Stimulated activated CD8-positive, alpha-beta memory T cell treated with anti-CD3 and anti-CD28 coated beads, Interleukin-12 subunit alpha, Interleukin-12 subunit beta, amount 100 ng/mL, for 4 hours (primary cell): ENCODE measurements around the gene FRG2C.
"Not testable (repeated sequence)": the region's sequence is repeated elsewhere in the genome, so short reads cannot be mapped to it uniquely, and the experiment has no call there.

ENCODE experiments used
- DNase-seq: peaks from one replicate; pipeline ENCODE4 v3.0.0-alpha.2; 2020; ENCODE audit warnings: low read depth

The FRG2C gene

DNA sequence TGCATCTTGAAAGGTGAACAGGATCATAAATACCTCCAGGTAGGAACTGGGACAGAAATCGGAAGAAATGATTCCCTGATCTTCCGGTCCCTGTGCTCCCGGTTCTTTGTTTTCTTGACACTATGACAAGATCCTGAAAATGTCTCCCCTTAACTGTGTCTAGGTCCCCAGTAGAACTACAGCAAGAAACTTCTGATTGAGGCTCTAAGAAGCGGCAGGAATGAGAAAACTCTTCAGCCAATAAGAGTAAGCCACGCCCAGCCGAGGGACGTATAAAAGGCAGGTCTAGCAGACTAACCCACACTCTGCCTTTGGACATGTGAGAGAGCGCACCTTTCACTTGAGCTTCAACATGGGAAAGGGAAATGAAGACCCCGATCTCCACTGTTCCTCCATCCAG, at the start of gene FRG2C:
FRG2C (plus strand) TSS at position 301 of the 400 bp plus-strand sequence; CDS start at position 353, 52 bp downstream.
- not testable (repeated sequence) for DNase-seq

DNA sequence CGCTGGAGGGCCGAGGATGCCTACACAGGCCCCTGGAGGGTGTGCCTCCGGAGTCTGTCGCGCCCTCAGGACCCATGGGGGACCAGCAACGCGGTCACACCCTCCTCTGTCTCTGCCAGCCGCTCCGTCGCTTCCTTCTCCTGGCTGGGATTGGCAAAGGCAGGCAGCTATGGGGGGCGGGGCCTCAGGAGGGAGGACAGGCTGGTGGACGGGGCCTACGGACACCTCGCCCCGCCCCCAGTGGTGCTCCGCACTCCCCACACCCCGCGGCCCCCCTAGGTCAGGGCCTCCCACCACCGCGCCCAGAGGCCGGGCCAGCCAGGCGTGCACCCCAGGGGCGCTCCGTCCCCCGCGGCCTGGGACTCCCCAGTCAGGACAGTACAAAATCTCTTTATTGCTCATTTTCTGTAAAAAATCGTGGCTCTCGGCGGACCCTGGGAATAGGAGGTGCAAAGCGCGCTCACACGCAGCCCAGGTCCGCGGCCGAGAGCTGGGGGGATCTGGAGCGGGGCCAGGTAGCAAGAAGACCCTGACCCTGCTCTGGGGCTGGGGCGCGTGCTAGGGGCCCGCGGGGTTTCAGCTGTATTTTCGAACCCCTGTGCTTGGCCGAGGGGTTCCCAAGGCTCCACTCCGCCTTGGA, 45.3 kb upstream of the FRG2C start:
- not testable (repeated sequence) for DNase-seq

GRCh38 chr3:75619481-75620031, 44.6 kb upstream of the FRG2C start:
- not testable (repeated sequence) for DNase-seq

- DNase-seq, result not testable (repeated sequence)
These were observed 42.4 kb upstream of the FRG2C start for GRCh38 chr3:75621772-75622171.

- DNase-seq, result not testable (repeated sequence)
These were observed 40.5 kb upstream of the FRG2C start for GRCh38 chr3:75623656-75624055.

DNA sequence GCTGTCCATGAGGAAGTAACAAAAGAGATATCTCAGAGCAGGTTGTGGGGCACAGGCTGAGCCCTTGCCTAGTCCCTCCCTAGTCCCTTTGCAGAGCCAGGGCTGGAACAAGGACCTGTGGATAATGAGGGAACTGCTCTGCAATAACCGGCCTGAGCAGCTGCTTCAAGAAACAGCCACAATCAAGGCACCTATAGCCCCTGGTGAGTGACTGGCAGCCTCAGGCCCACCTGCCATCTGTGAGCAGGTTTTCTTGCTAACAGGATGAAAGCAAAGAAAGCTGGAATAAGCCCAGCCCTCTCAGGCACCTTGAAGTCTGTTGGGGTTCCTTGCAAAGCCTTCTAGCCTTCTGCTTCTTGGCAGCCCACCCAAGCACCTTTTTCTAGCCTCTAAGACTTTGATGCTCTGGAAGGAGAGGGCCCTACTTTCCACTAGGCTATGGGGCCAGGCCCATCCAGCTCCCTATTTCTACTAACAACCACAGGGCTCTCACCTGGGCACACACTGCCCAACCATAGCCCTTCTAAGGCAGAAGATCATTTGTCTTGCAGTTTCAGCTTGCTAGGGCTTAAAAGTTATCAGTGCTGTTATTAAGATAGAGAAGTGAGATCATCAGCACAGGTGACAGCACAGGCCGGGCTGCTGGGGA, 33.1 kb upstream of the FRG2C start:
- DNase-seq, result not testable (repeated sequence)

DNA sequence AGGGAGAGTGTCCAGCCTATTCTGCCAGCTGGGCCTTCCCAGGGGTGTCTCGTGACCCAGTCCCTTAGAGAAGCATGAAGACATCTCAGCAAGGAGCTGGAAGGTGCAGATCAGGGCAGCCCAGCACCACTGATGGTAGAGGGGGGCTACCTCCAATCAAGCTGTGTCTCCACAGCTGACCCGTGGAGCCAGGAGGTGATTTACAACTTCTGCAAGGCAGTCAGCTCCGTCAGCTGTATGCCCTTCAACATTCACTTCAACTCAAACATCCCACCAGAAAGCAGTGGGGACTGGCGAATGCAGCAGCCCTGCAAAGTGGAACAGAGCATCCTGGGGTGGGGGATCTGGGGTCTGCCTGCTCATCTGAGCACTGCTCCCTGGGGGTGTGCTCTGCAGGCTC, 32.6 kb upstream of the FRG2C start:
- no peak for DNase-seq

GRCh38 chr3:75638947-75639346, 25.2 kb upstream of the FRG2C start:
- DNase-seq, result not testable (repeated sequence)

DNA sequence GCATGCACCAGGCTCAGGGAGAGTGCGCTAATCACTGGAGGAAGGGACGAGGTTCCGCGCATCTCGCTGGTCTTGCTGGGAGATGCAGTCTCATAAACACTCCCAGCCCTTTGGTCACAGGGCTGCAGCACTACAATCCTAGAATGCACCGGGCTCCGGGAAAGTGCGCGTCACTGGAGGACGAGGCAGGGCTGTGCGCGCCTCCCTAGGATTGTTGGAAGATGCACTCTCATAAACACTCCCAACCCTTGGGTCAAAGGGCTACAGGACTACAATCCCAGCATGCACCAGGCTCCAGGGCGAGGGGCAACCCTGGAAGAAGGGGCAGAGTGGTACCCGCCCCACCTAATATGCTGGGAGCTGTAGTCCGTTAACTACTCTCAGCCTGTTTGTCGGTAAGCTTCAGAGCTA, 23.0 kb upstream of the FRG2C start:
- not testable (repeated sequence) for DNase-seq

GRCh38 chr3:75643031-75643800, 20.9 kb upstream of the FRG2C start:
- DNase-seq, result not testable (repeated sequence)

- DNase-seq, result not testable (repeated sequence)
These were observed 18.6 kb upstream of the FRG2C start for GRCh38 chr3:75645548-75645947.

DNA sequence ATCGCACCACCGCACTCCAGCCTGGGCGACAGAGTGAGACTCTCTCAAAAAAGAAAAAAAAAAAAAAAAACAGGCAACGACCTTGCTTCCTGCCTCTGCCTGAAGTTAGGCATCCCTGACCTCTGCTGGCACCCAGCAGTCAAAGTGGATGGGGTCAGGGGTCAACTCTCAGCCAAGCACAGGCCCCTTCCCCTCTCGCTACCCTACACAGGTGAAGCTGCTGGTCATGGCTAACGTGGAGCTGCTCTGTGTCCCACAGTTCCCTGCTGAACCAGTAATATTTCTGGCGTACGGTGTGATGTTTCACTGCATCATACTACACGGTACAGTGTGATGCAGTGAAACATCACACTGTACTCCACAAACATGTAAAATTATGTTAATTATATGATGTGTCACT, 13.9 kb upstream of the FRG2C start:
- DNase-seq, result no peak

DNA sequence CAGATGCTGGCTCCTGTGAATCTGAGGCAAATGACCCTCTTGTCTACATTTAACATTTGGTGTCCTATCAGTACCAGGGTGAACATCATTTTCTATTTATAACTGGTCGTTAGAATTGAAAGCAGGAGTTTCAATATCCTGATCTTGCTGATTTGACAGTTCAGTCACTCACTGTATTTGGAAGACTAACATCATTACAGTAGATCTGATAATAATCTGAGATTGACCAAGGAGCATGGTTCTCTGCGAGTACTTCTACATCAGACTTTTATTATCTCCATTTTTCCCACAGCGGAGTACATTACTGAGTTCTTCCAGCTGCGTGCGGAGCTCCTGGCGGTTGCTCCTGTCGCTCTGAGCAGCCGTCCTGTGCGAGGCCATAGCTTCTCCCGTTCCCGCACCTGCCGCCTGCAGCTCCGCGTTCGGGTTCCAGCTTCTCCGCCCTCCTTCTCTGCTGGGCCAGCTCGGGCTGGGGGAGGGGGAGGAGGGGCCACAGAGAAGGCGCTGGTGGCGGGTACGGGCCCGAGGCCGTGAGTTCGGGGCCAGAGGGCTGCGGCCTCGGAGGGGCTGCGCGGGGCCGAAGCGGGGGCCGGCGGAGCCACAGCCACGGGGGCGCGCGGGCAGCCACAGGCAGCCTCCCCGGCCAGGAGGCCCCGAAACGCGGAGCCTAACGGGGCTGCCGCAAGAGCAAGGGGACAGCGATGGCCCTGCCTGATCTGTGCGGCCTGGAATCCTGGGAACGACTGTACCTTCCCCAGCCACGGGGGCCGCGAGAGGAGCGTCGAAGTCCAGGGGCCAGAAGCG, 8.8 kb upstream of the FRG2C start:
- not testable (repeated sequence) for DNase-seq

DNA sequence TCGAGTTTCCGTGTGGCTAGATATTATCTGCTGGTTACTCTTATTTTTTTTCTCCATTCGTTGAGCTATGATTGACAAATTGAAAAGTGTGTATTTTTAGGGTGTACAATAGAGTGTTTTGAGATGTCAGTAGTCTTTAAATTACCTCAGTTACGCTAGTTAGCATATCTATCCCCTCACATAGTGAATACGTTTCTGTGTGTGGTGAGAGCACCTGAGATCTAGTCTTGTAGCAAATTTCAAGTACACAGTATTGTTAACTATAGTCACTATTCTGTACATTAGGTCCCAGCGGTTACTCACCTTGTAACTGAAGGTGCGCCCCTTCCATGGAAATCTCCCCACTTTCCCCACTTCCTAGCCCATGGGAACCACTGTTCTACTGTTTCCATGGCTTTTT, 8.2 kb upstream of the FRG2C start:
- DNase-seq, result not testable (repeated sequence)

- not testable (repeated sequence) for DNase-seq
These were observed 5.6 kb upstream of the FRG2C start for GRCh38 chr3:75658411-75659107.

- not testable (repeated sequence) for DNase-seq
These were observed 5.1 kb upstream of the FRG2C start for GRCh38 chr3:75659108-75659433.

GRCh38 chr3:75665626-75666025, 1.5 kb downstream of the FRG2C start:
- not testable (repeated sequence) for DNase-seq

DNA sequence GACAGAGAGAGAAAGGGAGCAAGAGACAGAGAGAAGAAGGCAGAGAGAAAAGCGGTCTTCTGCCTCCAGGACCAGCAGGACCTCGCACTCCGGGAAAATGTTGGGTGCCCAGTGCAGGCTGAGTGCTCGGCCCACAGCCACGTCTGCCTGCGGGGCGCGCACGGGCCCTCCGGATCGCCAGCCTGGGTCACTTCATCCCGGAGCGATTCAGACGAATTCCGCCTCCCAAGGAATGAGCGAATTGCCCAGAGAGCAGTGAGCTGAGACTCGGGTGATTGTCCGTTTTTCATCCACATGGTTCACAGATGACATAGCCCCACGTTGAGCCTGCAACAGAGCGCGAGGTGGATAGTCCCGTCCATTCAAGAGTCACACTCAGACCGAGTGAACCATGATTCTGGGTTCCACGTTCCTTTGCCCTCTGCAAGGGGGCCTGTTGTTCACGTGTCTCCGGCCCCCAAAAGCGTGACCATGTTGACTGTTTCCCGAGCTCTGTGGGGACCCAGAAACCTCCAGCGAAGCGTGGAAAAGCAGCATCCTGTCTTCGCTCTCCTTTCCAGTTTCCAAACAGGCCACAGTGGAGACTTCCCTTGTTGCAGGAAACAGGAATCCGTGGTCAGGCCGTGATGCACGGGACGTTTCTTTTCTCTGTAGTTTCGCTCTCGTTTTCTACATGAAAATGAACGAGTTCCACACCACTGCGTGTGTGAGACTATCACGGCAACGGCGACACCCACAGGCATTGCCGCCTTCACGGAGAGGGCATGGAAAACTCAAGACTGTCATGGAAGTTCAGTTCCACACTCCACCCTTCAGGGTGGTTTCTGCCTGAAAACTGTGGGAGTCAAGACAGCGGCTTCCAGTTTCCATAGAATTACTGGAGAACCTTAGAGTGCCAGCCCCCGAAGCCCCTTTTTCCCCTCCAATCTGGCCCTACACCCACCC, 3.9 kb downstream of the FRG2C start:
- not testable (repeated sequence) for DNase-seq

- peak; percentile 37 for DNase-seq
These were observed 4.7 kb downstream of the FRG2C start for GRCh38 chr3:75668759-75669347.
